Upper lobe of left lung (tissue), 4 donors: ENCODE data around the gene COBL.

ENCODE experiments used
- POLR2A ChIP-seq, 4 donors: fragments of 450-650 bp; IDR thresholded peaks; one replicate each; pipeline ENCODE4 v1.5.1; 2016 to 2017; ENCODE audit warnings: antibody characterized with exemption in 4 of 4, mild to moderate bottlenecking in 2 of 4
- TF ChIP-seq, protein P1 (sequence below), 6 experiments: fragments of 450-650 bp in 4 of 6; fragments of 200-600 bp in 2 of 6; sonication (generic) in 2 of 6; IDR thresholded peaks; one replicate each; pipeline ENCODE4 v1.5.1; 2016 to 2019; ENCODE audit warnings: antibody characterized with exemption in 6 of 6

DNA sequence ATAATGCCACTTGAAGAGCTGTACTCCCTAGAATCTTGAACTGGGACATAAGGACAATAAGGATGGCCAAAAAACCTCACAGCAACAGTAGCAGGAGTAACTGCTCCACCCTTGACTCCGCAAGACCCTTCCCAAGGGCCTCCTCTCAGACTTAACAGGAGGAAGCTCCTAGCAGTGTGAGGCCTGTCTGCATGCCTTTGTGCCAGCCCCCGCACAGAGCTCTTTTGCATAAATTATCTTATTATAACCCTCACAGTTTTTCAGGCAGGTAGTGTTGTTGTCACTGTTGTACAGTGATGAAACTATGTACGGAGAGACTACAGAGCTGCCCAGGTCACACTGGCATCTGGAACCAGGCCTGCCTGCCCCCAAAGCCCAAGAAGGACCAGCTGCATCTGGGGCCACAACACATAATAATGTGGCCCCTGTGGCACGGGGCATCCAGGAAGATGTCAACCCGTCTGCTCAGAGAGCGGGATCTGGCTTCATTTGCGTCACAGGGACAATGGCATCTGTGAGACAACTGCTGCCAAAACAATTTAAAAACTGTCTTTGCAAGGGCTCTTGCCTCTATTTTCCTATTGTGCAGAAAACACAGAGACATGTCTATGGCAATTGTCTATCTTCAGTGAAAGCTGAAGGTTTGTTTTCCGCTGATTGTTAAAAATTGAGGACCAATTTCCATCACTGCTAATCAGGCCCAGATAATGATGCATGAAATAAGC, 284.7 kb downstream of the COBL start:
- TF ChIP-seq, protein P1, sequence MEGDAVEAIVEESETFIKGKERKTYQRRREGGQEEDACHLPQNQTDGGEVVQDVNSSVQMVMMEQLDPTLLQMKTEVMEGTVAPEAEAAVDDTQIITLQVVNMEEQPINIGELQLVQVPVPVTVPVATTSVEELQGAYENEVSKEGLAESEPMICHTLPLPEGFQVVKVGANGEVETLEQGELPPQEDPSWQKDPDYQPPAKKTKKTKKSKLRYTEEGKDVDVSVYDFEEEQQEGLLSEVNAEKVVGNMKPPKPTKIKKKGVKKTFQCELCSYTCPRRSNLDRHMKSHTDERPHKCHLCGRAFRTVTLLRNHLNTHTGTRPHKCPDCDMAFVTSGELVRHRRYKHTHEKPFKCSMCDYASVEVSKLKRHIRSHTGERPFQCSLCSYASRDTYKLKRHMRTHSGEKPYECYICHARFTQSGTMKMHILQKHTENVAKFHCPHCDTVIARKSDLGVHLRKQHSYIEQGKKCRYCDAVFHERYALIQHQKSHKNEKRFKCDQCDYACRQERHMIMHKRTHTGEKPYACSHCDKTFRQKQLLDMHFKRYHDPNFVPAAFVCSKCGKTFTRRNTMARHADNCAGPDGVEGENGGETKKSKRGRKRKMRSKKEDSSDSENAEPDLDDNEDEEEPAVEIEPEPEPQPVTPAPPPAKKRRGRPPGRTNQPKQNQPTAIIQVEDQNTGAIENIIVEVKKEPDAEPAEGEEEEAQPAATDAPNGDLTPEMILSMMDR (IDR thresholded peaks at IDR 0.05): no peak
- no peak for TF ChIP-seq POLR2A (IDR thresholded peaks at IDR 0.05)
